Bronchial epithelial cell (primary cell): Measurements from ENCODE around the gene HOXA3. TPM values are rescaled to one million over a fixed set of nuclear protein-coding genes. Genes with fewer than 3 reads are reported as not detected.
A peak's percentile ranks its signal among the peaks of the same experiment; 100 is the strongest.

ENCODE experiments used
- DNase-seq: peaks from one replicate; pipeline ENCODE4 v3.0.0-alpha.2; 2010; ENCODE audit warnings: low read depth
- FAIRE-seq: peaks from 2 replicates; lab custom pipeline; 2011; peaks lifted over from hg19 to GRCh38; lab: Jason Lieb, UNC
- H3K27me3 ChIP-seq: 2 replicates; pipeline ENCODE4 v1.5.1; 2011; ENCODE audit warnings: low read length; ENCODE audit not compliant: control insufficient read depth, insufficient read depth
- H3K36me3 ChIP-seq: 2 replicates; pipeline ENCODE4 v1.5.1; 2011; ENCODE audit warnings: low read length; ENCODE audit not compliant: control insufficient read depth, insufficient read depth
- H3K4me3 ChIP-seq: 2 replicates; pipeline ENCODE4 v1.5.1; 2011; ENCODE audit warnings: mild to moderate bottlenecking, low read depth, low read length, control low read depth
- total RNA-seq: library from RNA; depleted of rRNA; stranded (reverse); fragments of >200 nt; gene quantifications from 2 replicates; pipeline ENCODE4 v1.2.1, GENCODE V29; 2014
- TF ChIP-seq, protein P1 (sequence below): IDR thresholded peaks from 2 replicates; pipeline ENCODE4 v1.5.1; 2011; ENCODE audit warnings: mild to moderate bottlenecking, moderate library complexity, low read length, control low read depth, inconsistent platforms; ENCODE audit not compliant: insufficient read depth, severe bottlenecking

Gene HOXA3
- total RNA-seq, 1 donor from 2014 or later = not detected

DNA sequence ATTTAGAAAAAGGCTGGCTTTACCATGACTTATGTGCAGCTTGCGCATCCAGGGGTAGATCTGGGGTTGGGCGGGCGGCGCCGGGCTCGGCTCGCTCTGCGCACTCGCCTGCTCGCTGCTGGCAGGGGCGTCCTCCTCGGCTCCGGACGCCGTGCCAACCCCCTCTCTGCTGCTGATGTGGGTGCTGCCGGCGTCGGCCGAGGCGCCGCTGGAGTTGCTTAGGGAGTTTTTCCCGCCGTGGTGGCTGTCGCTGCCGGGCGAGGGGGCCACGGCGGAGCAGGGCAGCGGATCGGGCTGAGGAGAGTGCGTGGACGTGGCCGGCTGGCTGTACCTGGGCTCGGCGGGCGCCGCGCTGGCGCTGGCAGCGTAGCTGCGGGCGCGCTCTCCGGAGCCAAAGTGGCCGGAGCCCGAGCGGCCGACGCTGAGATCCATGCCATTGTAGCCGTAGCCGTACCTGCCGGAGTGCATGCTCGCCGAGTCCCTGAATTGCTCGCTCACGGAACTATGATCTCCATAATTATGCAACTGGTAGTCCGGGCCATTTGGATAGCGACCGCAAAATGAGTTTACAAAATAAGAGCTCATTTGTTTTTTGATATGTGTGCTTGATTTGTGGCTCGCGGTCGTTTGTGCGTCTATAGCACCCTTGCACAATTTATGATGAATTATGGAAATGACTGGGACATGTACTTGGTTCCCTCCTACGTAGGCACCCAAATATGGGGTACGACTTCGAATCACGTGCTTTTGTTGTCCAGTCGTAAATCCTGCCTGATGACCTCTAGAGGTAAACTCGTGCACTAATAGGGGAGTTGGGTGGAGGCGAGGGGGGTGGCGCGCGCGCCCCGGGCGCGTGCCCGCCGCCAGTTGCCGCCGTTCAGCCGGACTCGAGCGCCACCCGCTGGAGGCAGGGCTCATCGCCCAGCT lies 9.1 kb downstream of the HOXA3 start, which contains the start of gene HOXA5:
Gene HOXA5, minus strand, starts transcription at position 659 of the 927 bp plus-strand sequence. Its CDS starts 74 bp downstream, at position 585.
- FAIRE-seq = no peak
- TF ChIP-seq, protein P1, sequence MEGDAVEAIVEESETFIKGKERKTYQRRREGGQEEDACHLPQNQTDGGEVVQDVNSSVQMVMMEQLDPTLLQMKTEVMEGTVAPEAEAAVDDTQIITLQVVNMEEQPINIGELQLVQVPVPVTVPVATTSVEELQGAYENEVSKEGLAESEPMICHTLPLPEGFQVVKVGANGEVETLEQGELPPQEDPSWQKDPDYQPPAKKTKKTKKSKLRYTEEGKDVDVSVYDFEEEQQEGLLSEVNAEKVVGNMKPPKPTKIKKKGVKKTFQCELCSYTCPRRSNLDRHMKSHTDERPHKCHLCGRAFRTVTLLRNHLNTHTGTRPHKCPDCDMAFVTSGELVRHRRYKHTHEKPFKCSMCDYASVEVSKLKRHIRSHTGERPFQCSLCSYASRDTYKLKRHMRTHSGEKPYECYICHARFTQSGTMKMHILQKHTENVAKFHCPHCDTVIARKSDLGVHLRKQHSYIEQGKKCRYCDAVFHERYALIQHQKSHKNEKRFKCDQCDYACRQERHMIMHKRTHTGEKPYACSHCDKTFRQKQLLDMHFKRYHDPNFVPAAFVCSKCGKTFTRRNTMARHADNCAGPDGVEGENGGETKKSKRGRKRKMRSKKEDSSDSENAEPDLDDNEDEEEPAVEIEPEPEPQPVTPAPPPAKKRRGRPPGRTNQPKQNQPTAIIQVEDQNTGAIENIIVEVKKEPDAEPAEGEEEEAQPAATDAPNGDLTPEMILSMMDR = peak; percentile 38
- H3K36me3 ChIP-seq = no peaks in the 10 kb centered on the region
- no peak within 1 kb of the TSS for H3K4me3 ChIP-seq
- DNase-seq = peak; percentile 9
- peaks cover 88% of the 10 kb centered on the region for H3K27me3 ChIP-seq

DNA sequence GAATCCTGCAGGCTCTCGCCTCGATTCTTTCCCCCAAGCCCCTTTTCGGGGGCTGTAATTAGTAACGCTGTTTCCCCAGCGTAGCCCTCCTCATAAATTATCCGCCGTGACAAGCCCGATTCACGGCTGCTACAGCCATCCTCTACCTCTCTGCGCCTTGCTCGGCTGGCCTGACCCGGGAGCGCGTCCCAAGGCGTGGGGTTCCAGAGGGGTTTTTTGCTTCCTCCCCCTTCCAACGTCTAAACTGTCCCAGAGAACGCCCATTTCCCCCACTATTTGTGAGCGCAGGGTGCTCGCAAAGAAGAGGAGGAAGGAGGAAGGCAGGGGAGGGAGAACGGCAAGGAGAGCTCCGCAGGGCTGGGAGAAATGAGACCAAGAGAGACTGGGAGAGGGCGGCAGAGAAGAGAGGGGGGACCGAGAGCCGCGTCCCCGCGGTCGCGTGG lies 9.8 kb downstream of the HOXA3 start:
- TF ChIP-seq, protein P1 = no peak
- no peak for FAIRE-seq
- Histone ChIP-seq H3K36me3 (no peaks in the 10 kb centered on the region), H3K27me3 (peaks cover 87% of the 10 kb centered on the region), H3K4me3 (no peak overlapping the region)
- DNase-seq = no peak

DNA sequence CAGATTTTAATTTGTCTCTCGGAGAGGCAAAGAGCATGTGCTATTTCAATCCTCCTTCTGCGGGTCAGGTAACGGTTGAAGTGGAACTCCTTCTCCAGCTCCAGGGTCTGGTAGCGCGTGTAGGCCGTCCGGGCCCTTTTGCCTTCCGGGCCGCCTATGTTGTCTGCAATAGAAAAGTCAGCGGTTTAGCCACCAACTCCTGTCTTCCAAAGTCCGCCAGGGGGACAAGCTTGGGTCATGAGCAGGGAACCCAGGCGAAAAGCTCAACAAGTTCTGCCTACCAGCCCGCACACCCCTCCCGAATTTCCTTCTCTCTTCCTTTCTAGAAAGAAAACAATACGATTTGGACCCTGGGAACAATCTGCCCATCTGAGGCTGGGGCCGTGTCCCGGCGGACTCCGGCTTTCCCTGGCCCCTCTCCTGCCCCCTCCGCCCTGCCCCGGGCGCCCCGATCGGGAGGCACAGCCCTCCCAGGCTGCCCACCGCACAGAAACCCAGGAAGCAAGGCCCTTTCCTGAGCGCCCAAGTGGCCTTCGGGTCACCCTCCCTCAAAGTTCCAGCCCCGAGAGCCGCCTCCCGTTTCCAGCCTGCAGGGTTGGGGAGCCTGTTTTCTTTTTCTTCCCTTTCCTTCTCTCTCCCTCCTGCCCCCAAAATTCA lies 10.3 kb downstream of the HOXA3 start:
- H3K4me3 ChIP-seq = no peak overlapping the region

DNA sequence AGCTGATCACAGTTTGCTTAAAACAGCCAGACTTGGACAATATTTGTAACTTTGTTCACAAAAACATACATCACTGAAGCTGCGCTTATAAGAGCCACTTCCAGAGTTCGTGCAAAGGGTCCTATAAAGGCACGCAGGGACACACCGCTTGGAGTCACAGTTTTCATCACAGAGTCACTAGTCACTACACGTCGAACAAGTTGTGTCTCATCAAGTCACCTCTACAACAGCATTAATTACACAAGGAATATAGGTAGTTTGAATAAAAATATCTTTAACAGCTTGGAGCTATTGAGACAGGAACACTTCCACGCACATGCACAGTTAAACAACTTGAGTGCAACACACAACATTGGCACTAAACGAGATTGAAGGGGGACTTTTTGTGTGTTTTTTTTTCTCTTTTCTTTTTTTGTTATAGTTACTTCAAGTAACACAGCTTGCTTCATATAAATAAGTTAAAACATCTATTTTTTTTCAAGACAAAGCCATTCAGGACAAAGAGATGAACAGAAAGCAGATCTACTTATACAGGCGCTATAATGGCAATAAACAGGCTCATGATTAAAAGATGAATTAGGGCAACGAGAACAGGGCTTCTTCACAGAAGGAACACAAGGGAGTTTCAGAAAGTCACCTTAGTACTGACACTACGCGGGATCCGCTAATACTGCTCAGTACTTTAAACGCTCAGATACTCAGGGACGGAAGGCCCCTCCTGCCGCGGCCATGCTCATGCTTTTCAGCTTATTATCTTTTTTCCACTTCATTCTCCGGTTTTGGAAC lies 11.1 kb downstream of the HOXA3 start:
- Histone ChIP-seq H3K27me3 (peaks cover 82% of the 10 kb centered on the region), H3K4me3 (no peak overlapping the region), H3K36me3 (no peaks in the 10 kb centered on the region)
- FAIRE-seq (no peak), DNase-seq (no peak)
- TF ChIP-seq, protein P1 = no peak

More for the DNA sequence above, 10.3 kb downstream of the HOXA3 start:
- TF ChIP-seq, protein P1 = no peak
- DNase-seq (no peak), FAIRE-seq (no peak)
- H3K36me3 ChIP-seq = no peaks in the 10 kb centered on the region
- H3K27me3 ChIP-seq = peaks cover 85% of the 10 kb centered on the region

DNA sequence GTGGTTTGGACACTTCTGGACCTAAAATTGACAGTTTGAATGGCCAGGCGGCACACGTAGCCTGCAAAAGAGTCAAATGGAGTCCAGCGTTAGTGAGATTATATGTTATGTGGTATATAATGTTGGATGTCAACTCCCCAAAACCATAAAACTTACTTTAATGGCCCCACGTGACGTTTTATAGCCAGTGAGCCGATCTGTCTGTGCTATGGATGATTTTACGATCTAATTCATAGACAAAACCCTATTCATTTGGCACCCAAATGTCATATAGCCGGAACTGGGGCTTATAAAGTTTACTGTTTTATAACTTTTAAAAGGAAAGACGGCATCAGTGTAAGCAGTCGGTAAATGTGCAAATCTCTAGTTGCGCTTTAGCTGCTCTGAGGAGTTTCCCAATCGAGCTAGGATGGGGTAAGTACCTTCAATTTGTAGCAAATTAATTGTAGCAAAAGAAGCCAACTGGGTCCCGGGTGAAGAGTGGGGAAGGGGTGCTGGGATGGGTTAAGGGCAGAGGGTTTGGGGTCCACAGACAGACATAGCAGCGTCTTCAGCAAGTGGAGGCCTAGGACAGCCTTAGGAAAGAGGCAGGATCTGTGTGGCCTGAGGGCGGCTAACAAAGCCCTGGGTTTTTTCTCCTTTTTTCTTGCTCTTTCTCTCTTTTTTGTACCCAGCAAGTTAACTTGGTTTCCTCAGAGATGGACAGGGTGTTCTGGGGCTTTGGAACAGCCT lies 12.1 kb downstream of the HOXA3 start:
- DNase-seq (no peak), FAIRE-seq (no peak)
- no peak overlapping the region for H3K4me3 ChIP-seq
- TF ChIP-seq, protein P1 = no peak
- peaks cover 81% of the 10 kb centered on the region for H3K27me3 ChIP-seq
- no peaks in the 10 kb centered on the region for H3K36me3 ChIP-seq
